IPS-18c (cell line): ENCODE measurements around the gene ZNF25.
"Not testable (repeated sequence)": the region's sequence is repeated elsewhere in the genome, so short reads cannot be mapped to it uniquely, and the experiment has no call there.

Experiments used
- H3K4me3 ChIP-seq: 2 replicates; pipeline ENCODE4 v1.7.0; 2013; ENCODE audit warnings: low read depth, mild to moderate bottlenecking, low read length, moderate library complexity; ENCODE audit not compliant: insufficient read depth
- H3K9me3 ChIP-seq: one replicate; pipeline ENCODE4 v1.6.1; 2013; ENCODE audit warnings: mild to moderate bottlenecking, low read length, moderate library complexity; ENCODE audit not compliant: control insufficient read depth, insufficient read depth

The ZNF25 gene

GRCh38 chr10:37960591-37961137 lies 15.8 kb downstream of the ZNF25 start:
- H3K4me3 ChIP-seq: no peak overlapping the region
- H3K9me3 ChIP-seq: peaks cover 2% of the 10 kb centered on the region

- H3K9me3 ChIP-seq: peaks cover 2% of the 10 kb centered on the region
Observed at GRCh38 chr10:37957841-37958240, 18.6 kb downstream of the ZNF25 start.

GRCh38 chr10:37952926-37953325 lies 23.5 kb downstream of the ZNF25 start:
- Histone ChIP-seq H3K4me3 (no peak overlapping the region), H3K9me3 (peaks cover 9% of the 10 kb centered on the region)

More at GRCh38 chr10:37957841-37958240, 18.6 kb downstream of the ZNF25 start:
- H3K4me3 ChIP-seq: no peak overlapping the region

- Histone ChIP-seq H3K4me3 (no peak overlapping the region), H3K9me3 (peaks cover 12% of the 10 kb centered on the region)
Observed at GRCh38 chr10:37952043-37952755, 24.2 kb downstream of the ZNF25 start.

GRCh38 chr10:37948210-37948609 lies 28.2 kb downstream of the ZNF25 start:
- H3K4me3 ChIP-seq: no peak overlapping the region
- peaks cover 9% of the 10 kb centered on the region for H3K9me3 ChIP-seq

GRCh38 chr10:37947526-37947925 lies 28.9 kb downstream of the ZNF25 start:
- peaks cover 12% of the 10 kb centered on the region for H3K9me3 ChIP-seq
- no peak overlapping the region for H3K4me3 ChIP-seq

GRCh38 chr10:37937864-37938263 lies 38.6 kb downstream of the ZNF25 start:
- H3K9me3 ChIP-seq: peaks cover 2% of the 10 kb centered on the region
- H3K4me3 ChIP-seq: no peak overlapping the region

- Histone ChIP-seq H3K9me3 (peaks cover 4% of the 10 kb centered on the region), H3K4me3 (no peak overlapping the region)
Observed at GRCh38 chr10:37934791-37935190, 41.7 kb downstream of the ZNF25 start.

- Histone ChIP-seq H3K4me3 (no peak overlapping the region), H3K9me3 (peaks cover 4% of the 10 kb centered on the region)
Observed at GRCh38 chr10:37930423-37930822, 46.0 kb downstream of the ZNF25 start.

- H3K9me3 ChIP-seq, H3K4me3 ChIP-seq: not testable (repeated sequence)
Observed at GRCh38 chr10:37908165-37908564, 68.3 kb downstream of the ZNF25 start.

GRCh38 chr10:37906382-37906781 lies 70.1 kb downstream of the ZNF25 start:
- H3K4me3 ChIP-seq: no peak overlapping the region
- peaks cover 3% of the 10 kb centered on the region for H3K9me3 ChIP-seq
